DOHH2 (cell line): Measurements from ENCODE around the gene IQCM.

ENCODE experiments used
- EZH2phosphoT487 ChIP-seq: fragments of 200-600 bp; sonication (generic); IDR thresholded peaks from 2 replicates; pipeline ENCODE4 v1.6.1; 2017; ENCODE audit warnings: borderline replicate concordance, mild to moderate bottlenecking, antibody characterized with exemption, low read length, moderate library complexity, mixed read lengths
- TF ChIP-seq, protein P1 (sequence below): fragments of 200-600 bp; sonication (generic); IDR thresholded peaks from one replicate; pipeline ENCODE4 v1.5.1; 2014; ENCODE audit warnings: antibody characterized with exemption, mild to moderate bottlenecking, low read depth, low read length; ENCODE audit not compliant: poor library complexity, severe bottlenecking

DNA sequence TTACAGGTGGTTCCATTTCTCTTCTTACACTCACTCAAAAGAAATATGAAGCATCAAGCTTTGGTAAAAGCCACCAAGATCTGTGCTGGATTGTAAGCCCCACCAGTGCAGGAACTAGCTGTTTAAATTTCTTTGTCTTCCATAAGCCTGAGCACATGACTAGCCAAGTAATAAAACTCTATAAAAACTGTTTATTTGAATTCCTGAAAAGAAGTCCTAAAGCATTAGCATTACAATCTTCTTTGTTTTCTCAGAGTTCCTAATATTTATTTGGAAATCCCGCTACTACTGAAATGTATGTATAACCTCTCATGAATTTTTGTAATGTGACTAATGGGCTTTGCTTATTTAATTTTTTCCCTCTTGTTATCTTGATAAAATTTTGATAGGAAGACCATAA lies 65.9 kb downstream of the IQCM start:
- TF ChIP-seq, protein P1, sequence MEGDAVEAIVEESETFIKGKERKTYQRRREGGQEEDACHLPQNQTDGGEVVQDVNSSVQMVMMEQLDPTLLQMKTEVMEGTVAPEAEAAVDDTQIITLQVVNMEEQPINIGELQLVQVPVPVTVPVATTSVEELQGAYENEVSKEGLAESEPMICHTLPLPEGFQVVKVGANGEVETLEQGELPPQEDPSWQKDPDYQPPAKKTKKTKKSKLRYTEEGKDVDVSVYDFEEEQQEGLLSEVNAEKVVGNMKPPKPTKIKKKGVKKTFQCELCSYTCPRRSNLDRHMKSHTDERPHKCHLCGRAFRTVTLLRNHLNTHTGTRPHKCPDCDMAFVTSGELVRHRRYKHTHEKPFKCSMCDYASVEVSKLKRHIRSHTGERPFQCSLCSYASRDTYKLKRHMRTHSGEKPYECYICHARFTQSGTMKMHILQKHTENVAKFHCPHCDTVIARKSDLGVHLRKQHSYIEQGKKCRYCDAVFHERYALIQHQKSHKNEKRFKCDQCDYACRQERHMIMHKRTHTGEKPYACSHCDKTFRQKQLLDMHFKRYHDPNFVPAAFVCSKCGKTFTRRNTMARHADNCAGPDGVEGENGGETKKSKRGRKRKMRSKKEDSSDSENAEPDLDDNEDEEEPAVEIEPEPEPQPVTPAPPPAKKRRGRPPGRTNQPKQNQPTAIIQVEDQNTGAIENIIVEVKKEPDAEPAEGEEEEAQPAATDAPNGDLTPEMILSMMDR = no peak
- TF ChIP-seq EZH2phosphoT487 = no peak
